GM18867 (cell line): ENCODE data around the gene KRT81.
"Not testable (repeated sequence)": the region's sequence is repeated elsewhere in the genome, so short reads cannot be mapped to it uniquely, and the experiment has no call there.

ENCODE experiments used
- ATAC-seq: cut with Tn5 transposase; IDR thresholded peaks from one replicate; pipeline ENCODE4 v1.9.1; 2021; ENCODE audit warnings: mild to moderate bottlenecking, moderate library complexity; ENCODE audit not compliant: unreplicated experiment

KRT81 gene

DNA sequence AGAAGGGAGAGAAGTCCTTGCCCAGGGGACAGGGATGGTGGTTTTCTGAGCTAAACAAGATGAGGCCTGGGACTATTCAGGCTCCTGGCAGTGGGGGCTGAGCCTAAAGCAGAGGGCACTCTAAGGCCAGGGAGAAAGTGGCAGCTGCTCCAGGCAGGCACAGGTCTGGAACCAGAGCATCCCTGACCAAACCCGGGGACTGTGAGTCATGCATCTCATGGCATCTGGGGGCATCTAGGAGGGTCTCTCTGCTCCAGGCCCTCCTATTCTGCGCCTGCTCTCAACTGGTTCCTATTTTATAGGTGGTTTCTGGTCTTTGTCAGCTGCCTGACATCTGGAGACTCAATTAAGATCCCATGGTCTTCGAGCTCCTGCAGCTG lies 46.7 kb downstream of the KRT81 start:
- ATAC-seq: no peak

GRCh38 chr12:52243856-52244614 lies 47.3 kb downstream of the KRT81 start:
- ATAC-seq: peak; percentile 85

DNA sequence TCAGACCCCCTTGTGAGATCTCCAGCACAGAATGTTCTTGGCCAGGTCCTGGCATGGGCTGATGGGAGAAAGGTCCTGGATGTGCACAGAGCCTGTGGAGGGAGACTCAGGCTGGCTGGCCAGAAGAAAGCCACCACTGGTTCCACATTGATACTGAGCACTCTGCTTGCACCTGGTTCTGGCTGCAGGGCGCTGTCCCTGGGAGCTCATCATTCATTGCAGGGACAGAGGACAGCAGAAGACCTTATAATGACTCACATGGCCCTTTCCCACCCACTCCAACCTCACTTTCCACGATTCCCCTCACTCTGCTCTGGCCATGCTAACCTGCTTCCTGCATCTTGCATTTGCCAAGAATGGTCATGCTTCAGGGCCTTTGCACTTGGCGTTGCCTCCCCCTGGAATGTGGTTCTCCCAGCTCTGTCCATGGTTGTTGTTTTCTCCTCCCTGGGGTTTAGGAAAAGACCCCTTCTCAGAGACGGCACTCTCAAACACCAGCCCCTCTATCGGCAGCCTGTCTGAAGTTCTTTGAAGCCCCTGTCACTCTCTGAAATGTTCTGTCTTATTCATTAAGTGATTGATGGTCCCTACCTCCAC lies 48.0 kb downstream of the KRT81 start:
- ATAC-seq: no peak

- no peak for ATAC-seq
These were observed 48.7 kb downstream of the KRT81 start for GRCh38 chr12:52242442-52243258.

GRCh38 chr12:52241205-52241842 lies 50.0 kb downstream of the KRT81 start:
- ATAC-seq: no peak

DNA sequence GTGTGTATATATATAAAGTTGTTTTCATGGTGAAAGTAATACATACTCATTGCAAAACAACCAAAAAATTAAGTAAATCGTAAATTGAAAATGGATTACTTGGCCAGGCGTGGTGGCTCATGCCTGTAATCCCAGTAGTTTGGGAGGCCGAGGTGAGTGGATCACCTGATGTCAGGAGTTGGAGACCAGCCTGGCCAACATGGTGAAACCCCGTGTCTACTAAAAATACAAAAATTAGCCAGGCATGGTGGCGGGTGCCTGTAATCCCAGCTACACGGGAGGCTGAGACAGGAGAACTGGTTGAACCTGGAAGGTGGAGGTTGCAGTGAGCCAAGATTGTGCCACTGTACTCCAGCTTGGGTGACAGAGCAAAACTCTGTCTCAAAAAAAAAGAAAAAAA lies 51.1 kb downstream of the KRT81 start:
- ATAC-seq: not testable (repeated sequence)

DNA sequence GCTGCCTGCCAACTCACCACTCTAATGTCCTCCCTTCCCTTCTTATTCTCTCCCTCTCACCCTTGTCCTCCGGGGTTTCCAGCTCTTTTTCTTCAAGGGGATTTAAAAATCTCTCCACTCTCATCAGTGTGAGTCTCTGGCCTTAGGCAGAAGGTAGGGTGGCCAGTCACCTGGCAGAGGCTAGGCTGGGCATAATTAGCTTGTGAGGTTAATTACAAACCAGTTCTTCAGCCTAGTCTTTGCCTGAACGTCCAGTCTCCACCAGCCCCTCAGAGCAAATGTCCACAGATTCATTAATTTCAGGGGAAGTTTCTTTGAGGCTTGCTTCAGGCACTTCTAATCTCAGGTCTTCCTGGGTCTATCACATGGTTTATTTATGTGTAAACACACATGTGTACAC lies 51.6 kb downstream of the KRT81 start:
- ATAC-seq: no peak

DNA sequence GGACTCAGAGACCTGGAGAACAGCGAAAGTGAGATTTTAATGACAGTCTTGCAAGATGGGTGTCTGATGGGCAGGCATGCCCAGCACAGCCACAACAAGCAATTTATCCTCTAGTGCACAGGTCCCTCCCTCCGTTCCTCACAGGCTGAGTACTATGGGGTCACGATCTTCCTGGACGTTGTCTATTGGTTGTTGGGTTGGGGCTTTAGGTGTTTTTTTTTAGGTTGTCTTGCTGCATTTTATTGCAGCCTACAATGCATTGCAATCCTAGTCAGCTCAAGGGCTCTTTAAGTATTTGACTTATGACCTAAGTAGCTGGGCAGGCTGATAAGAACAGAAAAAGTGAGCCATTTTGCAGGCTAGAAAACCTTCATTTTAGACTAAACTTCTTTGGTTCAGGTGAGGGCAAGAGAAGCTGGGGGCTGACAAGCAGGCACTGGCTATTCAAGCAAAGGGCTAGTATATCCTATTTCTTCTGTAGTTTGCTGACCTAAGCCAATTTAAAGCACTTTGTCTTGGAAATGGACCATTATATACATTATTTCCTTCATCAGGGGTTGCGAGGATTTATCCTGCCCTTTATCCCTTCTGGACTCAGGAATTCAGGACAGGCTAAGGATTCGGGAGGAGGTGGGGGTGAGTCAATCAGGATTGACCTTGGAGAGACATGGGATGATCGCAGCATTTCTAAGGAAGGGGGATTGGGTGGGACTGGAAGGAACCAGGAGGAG lies 52.3 kb downstream of the KRT81 start:
- ATAC-seq: no peak

DNA sequence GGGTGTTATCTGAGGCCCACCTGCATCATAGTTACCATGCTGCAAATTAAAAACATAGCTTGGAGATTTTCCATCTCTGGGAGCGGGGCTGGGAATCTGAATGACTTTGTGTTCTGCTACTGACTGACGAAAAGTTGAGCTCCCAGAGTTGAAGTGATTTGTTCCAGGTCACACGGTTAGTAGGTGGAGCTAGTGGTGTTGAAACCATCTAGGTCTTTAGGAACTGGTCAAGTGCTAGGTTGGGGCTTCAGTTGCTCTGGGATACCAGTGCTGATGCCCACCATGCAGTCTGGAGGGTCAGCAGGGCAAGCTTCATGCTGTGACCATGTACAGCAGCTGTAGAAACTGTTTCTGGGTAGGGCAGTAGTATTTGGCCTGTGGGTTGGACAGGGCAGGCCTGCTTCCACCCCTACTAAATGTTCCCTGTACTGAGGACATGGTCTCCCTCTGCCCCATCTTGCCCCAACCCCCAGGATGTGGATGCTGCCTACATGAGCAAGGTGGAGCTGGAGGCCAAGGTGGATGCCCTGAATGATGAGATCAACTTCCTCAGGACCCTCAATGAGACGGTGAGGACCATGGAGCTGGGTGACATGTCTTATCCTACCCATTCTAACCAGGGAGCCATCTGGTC lies 53.0 kb downstream of the KRT81 start:
- no peak for ATAC-seq

DNA sequence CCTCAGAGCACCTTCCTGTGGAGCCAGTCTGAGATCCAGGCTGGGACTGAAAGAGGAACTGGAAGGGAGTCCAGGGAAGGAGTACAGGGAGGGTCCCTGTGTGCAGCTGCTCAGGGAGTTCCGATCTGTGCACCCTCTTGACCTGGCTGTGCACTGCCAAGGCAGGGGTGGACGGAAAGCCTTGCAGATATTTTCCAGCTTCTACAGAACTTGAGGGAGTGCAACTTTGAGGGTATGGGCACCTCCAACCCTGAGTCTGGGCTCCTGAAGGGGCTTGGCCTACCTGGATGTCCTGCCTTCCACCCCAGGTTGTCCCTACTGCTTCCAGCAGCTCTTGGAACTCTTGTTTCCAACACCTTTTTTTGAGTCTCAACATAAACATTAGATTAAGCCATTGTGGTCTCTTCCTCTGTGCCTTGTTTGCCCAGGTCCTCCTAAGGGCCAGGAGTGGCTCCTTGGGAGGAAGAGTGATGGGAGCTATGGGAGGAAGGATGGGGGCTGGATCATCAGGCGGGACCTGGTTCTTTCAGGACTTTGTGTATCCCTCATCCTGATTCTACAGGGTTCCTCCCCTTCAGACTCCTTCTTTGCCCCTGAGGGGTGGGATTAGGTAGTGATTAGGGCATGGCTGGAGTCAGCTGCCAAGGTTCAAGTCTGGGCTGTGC lies 54.8 kb downstream of the KRT81 start:
- ATAC-seq: no peak
